Measurements from ENCODE around the gene FHL2. TPM values are rescaled to one million over a fixed set of nuclear protein-coding genes. Genes with fewer than 3 reads are reported as not detected.

The FHL2 gene
- total RNA-seq, 2 experiments from 2014 or later = 0.41 to 0.42 TPM

- Histone ChIP-seq H3K27me3 (ENCODE audit: control insufficient read depth in 1 of 2, insufficient read depth in 2 of 2, low read length in 2 of 2) (no peaks in the 10 kb centered on the region), H3K4me1 (ENCODE audit: insufficient read depth, low read length) (no peaks in the 10 kb centered on the region), H3K9me3 (ENCODE audit: control insufficient read depth in 1 of 2, insufficient read depth in 1 of 2, low read length in 2 of 2) (no peaks in the 10 kb centered on the region), H3K27ac (ENCODE audit: low read depth in 1 of 2, low read length in 2 of 2) (no peak overlapping the region), H3K36me3 (ENCODE audit: insufficient read depth, low read length) (no peaks in the 10 kb centered on the region), H3K4me3 (ENCODE audit: low read length) (no peak overlapping the region)
- ATAC-seq (ENCODE audit: poor library complexity) = no peak
- H3K27me3 Mint-ChIP-seq = no peaks in the 10 kb centered on the region
- no peaks in the 10 kb centered on the region for H3K36me3 Mint-ChIP-seq (ENCODE audit: low read depth)
- ChIA-PET POLR2A (no interaction called here), CTCF (interaction anchor here (1.4 kb wide), 1 partner anchor 8 kb away, joined by 3 read pairs; no protein-coding TSS in a partner anchor)
- intact Hi-C loops (cut with DNase I, micrococcal nuclease) = no loop called here
- no peak overlapping the region for H3K4me3 Mint-ChIP-seq
- no peak for DNase-seq
- no peak overlapping the region for H3K27ac Mint-ChIP-seq
- TF ChIP-seq, protein P1, sequence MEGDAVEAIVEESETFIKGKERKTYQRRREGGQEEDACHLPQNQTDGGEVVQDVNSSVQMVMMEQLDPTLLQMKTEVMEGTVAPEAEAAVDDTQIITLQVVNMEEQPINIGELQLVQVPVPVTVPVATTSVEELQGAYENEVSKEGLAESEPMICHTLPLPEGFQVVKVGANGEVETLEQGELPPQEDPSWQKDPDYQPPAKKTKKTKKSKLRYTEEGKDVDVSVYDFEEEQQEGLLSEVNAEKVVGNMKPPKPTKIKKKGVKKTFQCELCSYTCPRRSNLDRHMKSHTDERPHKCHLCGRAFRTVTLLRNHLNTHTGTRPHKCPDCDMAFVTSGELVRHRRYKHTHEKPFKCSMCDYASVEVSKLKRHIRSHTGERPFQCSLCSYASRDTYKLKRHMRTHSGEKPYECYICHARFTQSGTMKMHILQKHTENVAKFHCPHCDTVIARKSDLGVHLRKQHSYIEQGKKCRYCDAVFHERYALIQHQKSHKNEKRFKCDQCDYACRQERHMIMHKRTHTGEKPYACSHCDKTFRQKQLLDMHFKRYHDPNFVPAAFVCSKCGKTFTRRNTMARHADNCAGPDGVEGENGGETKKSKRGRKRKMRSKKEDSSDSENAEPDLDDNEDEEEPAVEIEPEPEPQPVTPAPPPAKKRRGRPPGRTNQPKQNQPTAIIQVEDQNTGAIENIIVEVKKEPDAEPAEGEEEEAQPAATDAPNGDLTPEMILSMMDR (IDR thresholded peaks at IDR 0.05) = no peak
- no peaks in the 10 kb centered on the region for H3K4me1 Mint-ChIP-seq (ENCODE audit: low read depth)
- no peaks in the 10 kb centered on the region for H3K9me3 Mint-ChIP-seq
These were observed 16.7 kb downstream of the FHL2 start for GRCh38 chr2:105382177-105382576.

DNA sequence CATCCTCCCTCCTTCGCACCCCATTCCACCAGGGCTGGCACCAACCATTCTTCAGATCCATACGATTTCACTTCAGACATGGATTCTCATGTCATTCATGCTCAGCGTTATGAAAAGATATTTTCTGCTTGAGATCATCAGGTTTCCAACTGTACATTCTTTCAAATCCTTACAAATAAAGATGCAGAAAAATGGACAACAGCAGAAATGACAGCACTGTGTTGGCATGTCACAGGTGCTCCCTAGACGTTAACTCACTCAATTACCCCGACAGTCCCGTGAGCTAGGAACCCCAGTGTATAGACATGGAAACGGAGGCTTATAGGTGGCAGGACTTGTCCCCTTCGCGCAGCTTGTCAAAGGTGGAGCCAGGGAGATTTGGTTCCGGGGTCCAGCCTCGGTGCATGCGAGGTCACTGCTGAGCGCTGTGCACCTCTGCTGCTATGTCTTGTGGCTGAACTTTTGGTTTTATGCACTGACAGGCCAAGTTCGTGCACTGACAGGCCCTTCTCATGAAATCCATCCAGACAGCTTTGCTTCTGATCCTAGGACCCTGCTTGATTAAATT lies 17.7 kb downstream of the FHL2 start:
- TF ChIP-seq, protein P1 (IDR thresholded peaks at IDR 0.05) = no peak
- CTCF ChIA-PET = interaction anchor here (1.4 kb wide), 1 partner anchor 9 kb away, joined by 3 read pairs; no protein-coding TSS in a partner anchor
- H3K27ac Mint-ChIP-seq = no peak overlapping the region

DNA sequence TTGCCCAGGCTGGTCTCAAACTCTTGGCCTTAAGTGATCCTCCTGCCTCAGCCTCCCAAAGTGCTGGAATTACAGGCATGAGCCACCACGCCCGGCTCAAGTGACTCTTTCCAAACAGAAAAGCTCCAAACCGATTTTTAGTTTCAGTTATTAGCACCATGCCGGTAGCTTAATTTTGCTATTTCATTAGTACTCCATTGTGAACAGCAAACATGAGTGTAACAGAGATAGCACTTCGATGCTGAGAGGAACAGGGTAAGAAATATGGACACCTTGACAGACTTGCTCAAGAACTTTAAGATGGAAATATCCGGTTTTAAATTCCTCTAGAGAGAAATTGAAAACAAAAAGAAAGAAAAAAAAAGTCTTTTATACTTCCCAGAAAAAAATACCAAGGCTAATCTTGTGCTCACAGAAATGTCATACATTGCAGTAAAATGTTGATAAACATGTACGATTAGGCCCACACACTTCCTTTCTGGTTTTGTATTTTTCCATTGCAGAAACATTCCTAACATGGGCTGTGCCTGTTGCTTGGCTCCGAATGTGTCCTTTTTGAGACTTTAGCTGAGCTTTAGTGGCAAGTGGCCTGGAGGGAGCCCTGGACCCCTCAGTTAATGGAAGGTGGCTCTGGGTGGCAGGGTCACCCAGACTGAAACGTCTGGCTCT lies 18.3 kb downstream of the FHL2 start:
- CTCF ChIA-PET = no interaction called here
- TF ChIP-seq, protein P1 (IDR thresholded peaks at IDR 0.05) = no peak
- intact Hi-C loops (cut with DNase I, micrococcal nuclease) = no loop called here
- no peaks in the 10 kb centered on the region for H3K36me3 ChIP-seq (ENCODE audit: insufficient read depth, low read length)
- H3K9me3 ChIP-seq (ENCODE audit: control insufficient read depth in 1 of 2, insufficient read depth in 1 of 2, low read length in 2 of 2) = no peaks in the 10 kb centered on the region
- Mint-ChIP-seq H3K27ac (no peak overlapping the region), H3K4me3 (no peak overlapping the region), H3K4me1 (ENCODE audit: low read depth) (no peaks in the 10 kb centered on the region), H3K36me3 (ENCODE audit: low read depth) (no peaks in the 10 kb centered on the region), H3K9me3 (no peaks in the 10 kb centered on the region), H3K27me3 (no peaks in the 10 kb centered on the region)
- H3K4me1 ChIP-seq (ENCODE audit: insufficient read depth, low read length) = no peaks in the 10 kb centered on the region
- no peaks in the 10 kb centered on the region for H3K27me3 ChIP-seq (ENCODE audit: control insufficient read depth in 1 of 2, insufficient read depth in 2 of 2, low read length in 2 of 2)
- POLR2A ChIA-PET = no interaction called here
- no peak overlapping the region for H3K27ac ChIP-seq (ENCODE audit: low read depth in 1 of 2, low read length in 2 of 2)
- DNase-seq (no peak), ATAC-seq (ENCODE audit: poor library complexity) (no peak)
- H3K4me3 ChIP-seq (ENCODE audit: low read length) = no peak overlapping the region

More for the DNA sequence above, 17.7 kb downstream of the FHL2 start:
- no peaks in the 10 kb centered on the region for H3K9me3 Mint-ChIP-seq
- Histone ChIP-seq H3K4me1 (ENCODE audit: insufficient read depth, low read length) (no peaks in the 10 kb centered on the region), H3K4me3 (ENCODE audit: low read length) (no peak overlapping the region), H3K27ac (ENCODE audit: low read depth in 1 of 2, low read length in 2 of 2) (no peak overlapping the region), H3K36me3 (ENCODE audit: insufficient read depth, low read length) (no peaks in the 10 kb centered on the region), H3K27me3 (ENCODE audit: control insufficient read depth in 1 of 2, insufficient read depth in 2 of 2, low read length in 2 of 2) (no peaks in the 10 kb centered on the region), H3K9me3 (ENCODE audit: control insufficient read depth in 1 of 2, insufficient read depth in 1 of 2, low read length in 2 of 2) (no peaks in the 10 kb centered on the region)
- DNase-seq (no peak), ATAC-seq (ENCODE audit: poor library complexity) (no peak)
- intact Hi-C loops (cut with DNase I, micrococcal nuclease) = no loop called here
- POLR2A ChIA-PET = no interaction called here
- H3K4me3 Mint-ChIP-seq = no peak overlapping the region
- no peaks in the 10 kb centered on the region for H3K4me1 Mint-ChIP-seq (ENCODE audit: low read depth)
- no peaks in the 10 kb centered on the region for H3K27me3 Mint-ChIP-seq
- no peaks in the 10 kb centered on the region for H3K36me3 Mint-ChIP-seq (ENCODE audit: low read depth)
